ENCODE measurements around the gene VAV1. TPM values are rescaled to one million over a fixed set of nuclear protein-coding genes. Genes with fewer than 3 reads are reported as not detected.

VAV1 gene
- total and polyA plus RNA-seq, 8 donors = 1.7 to 130 (median 3.9) TPM

GRCh38 chr19:6818246-6818645 is 45.7 kb downstream of the VAV1 start:
- DNase-seq = no peak
- intact Hi-C loops (cut with DNase I; ENCODE audit: low total_unique reads) = no loop called here
- H3K36me3 ChIP-seq = peaks cover 0 to 21% (median 6%) of the 10 kb centered on the region in 4 donors
- H3K4me1 ChIP-seq = no peaks in the 10 kb centered on the region
- WGBS, 5 donors = 65 to 86% (median 71%) methylated on average over 4 of the region's 4 CpGs
- H3K27me3 ChIP-seq = peaks cover 0 to 9% (median 0%) of the 10 kb centered on the region in 3 donors
- no peak overlapping the region for H3K4me3 ChIP-seq
- H3K27ac ChIP-seq = no peak overlapping the region
- TF ChIP-seq, protein P1, sequence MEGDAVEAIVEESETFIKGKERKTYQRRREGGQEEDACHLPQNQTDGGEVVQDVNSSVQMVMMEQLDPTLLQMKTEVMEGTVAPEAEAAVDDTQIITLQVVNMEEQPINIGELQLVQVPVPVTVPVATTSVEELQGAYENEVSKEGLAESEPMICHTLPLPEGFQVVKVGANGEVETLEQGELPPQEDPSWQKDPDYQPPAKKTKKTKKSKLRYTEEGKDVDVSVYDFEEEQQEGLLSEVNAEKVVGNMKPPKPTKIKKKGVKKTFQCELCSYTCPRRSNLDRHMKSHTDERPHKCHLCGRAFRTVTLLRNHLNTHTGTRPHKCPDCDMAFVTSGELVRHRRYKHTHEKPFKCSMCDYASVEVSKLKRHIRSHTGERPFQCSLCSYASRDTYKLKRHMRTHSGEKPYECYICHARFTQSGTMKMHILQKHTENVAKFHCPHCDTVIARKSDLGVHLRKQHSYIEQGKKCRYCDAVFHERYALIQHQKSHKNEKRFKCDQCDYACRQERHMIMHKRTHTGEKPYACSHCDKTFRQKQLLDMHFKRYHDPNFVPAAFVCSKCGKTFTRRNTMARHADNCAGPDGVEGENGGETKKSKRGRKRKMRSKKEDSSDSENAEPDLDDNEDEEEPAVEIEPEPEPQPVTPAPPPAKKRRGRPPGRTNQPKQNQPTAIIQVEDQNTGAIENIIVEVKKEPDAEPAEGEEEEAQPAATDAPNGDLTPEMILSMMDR (IDR thresholded peaks at IDR 0.05) = no peak
- TF ChIP-seq POLR2AphosphoS5 (IDR thresholded peaks at IDR 0.05) (no peak), EP300 (IDR thresholded peaks at IDR 0.05) (no peak), POLR2A (IDR thresholded peaks at IDR 0.05) (no peak)
- H3K9me3 ChIP-seq = peaks cover 0 to 24% (median 14%) of the 10 kb centered on the region in 4 donors

- Histone ChIP-seq H3K4me3 (no peak overlapping the region), H3K36me3 (peaks cover 0 to 21% (median 6%) of the 10 kb centered on the region in 4 donors), H3K27ac (no peak overlapping the region), H3K4me1 (no peaks in the 10 kb centered on the region), H3K9me3 (peaks cover 0 to 24% (median 14%) of the 10 kb centered on the region in 4 donors), H3K27me3 (peaks cover 0 to 9% (median 0%) of the 10 kb centered on the region in 3 donors)
- WGBS, 5 donors = 74 to 86% (median 76%) methylated on average over 2 of the region's 2 CpGs
- intact Hi-C loops (cut with DNase I; ENCODE audit: low total_unique reads) = no loop called here
- no peak for DNase-seq
- TF ChIP-seq POLR2AphosphoS5 (IDR thresholded peaks at IDR 0.05) (no peak), POLR2A (IDR thresholded peaks at IDR 0.05) (no peak), EP300 (IDR thresholded peaks at IDR 0.05) (no peak)
Measured at GRCh38 chr19:6819323-6819722, 46.8 kb downstream of the VAV1 start.

DNA sequence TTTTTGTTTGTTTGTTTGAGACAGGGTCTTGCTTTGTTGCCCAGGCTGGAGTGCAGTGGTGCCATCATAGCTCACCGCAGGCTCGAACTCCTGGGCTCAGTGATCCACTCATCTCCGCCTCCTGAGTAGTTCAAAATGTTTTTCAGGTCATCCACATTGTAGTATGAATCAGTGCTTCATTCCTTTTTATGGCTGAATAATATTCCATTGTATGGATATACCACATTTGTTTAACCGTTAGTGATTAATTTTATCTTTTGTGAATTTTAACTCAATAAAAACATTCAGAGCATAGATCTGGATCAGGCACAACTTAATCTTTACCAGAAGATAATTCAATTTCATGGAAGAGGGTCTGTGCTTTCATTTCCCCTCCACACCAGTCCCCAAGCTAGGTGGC is 47.7 kb downstream of the VAV1 start:
- Histone ChIP-seq H3K4me3 (no peak overlapping the region), H3K9me3 (peaks cover 0 to 24% (median 14%) of the 10 kb centered on the region in 4 donors), H3K27me3 (peaks cover 0 to 12% (median 0%) of the 10 kb centered on the region in 3 donors), H3K36me3 (peaks cover 0 to 28% (median 6%) of the 10 kb centered on the region in 4 donors), H3K4me1 (no peaks in the 10 kb centered on the region), H3K27ac (no peak overlapping the region)
- intact Hi-C loops (cut with DNase I; ENCODE audit: low total_unique reads) = no loop called here
- TF ChIP-seq POLR2A (IDR thresholded peaks at IDR 0.05) = no peak
- TF ChIP-seq EP300 (IDR thresholded peaks at IDR 0.05) = no peak
- no peak for TF ChIP-seq POLR2AphosphoS5 (IDR thresholded peaks at IDR 0.05)
- TF ChIP-seq, protein P1 (IDR thresholded peaks at IDR 0.05) = no peak
- WGBS, 5 donors = 92 to 99% (median 93%) methylated on average over 4 of the region's 4 CpGs
- DNase-seq = no peak

DNA sequence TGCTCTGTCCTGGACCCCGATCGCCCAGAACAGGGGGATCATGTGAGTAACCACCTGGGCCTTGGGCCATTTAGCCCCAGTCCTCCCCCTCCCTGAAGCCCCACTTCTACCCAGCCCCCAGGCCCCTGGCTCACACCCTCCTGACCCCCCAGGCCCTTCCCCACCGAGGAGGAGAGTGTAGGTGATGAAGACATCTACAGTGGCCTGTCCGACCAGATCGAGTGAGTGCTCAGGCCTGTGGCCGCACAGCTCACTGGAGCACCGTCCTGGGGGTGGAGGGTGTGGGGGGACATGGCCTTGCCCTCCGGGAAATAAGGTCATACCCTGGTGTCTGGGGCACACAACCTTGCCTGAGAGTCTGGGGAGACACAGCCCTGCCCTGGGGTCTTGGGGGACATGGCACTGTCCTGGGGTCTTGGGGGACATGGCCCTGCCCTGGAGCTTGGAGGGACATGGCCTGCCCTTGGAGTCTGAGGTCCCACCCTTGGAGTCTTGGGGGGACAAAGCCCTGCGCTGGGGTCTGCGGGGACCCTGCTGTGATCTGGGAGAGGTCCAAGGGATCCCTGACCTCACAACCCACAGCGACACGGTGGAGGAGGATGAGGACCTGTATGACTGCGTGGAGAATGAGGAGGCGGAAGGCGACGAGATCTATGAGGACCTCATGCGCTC is 49.3 kb downstream of the VAV1 start:
- peaks cover 0 to 40% (median 8%) of the 10 kb centered on the region in 4 donors for H3K36me3 ChIP-seq
- no peak overlapping the region for H3K27ac ChIP-seq
- peaks cover 0 to 24% (median 14%) of the 10 kb centered on the region in 4 donors for H3K9me3 ChIP-seq
- no peak for DNase-seq
- no peaks in the 10 kb centered on the region for H3K4me1 ChIP-seq
- WGBS, 5 donors = 78 to 85% (median 83%) methylated on average over 15 to 17 of the region's 17 CpGs
- H3K4me3 ChIP-seq = no peak overlapping the region
- no peak for TF ChIP-seq POLR2A (IDR thresholded peaks at IDR 0.05)
- peaks cover 0 to 22% (median 0%) of the 10 kb centered on the region in 3 donors for H3K27me3 ChIP-seq
- intact Hi-C loops (cut with DNase I; ENCODE audit: low total_unique reads) = no loop called here

DNA sequence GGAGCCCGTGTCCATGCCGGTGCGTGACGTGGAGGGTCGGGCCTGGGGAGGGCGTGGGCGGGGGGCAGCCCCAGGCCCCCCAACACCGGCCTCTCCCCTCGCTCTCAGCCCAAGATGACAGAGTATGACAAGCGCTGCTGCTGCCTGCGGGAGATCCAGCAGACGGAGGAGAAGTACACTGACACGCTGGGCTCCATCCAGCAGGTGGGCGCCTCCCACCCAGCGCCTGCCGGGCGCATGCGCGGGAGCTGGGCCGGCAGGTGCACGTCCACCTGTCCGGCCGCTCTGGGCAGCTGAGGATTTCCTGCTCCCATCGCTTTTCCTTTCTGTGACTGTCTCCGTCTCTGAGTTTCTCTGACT is 49.8 kb downstream of the VAV1 start:
- Histone ChIP-seq H3K27ac (no peak overlapping the region), H3K4me3 (no peak overlapping the region), H3K4me1 (no peaks in the 10 kb centered on the region), H3K36me3 (peaks cover 0 to 46% (median 9%) of the 10 kb centered on the region in 4 donors), H3K9me3 (peaks cover 0 to 24% (median 14%) of the 10 kb centered on the region in 4 donors), H3K27me3 (peaks cover 0 to 22% (median 0%) of the 10 kb centered on the region in 3 donors)
- intact Hi-C loops (cut with DNase I; ENCODE audit: low total_unique reads) = no loop called here
- 39 to 75% (median 63%) methylated on average over 23 to 25 of the region's 25 CpGs for WGBS, 5 donors
- TF ChIP-seq EP300 (IDR thresholded peaks at IDR 0.05) (no peak), POLR2A (IDR thresholded peaks at IDR 0.05) (no peak), POLR2AphosphoS5 (IDR thresholded peaks at IDR 0.05) (no peak)
- TF ChIP-seq, protein P1 (IDR thresholded peaks at IDR 0.05) = no peak
- DNase-seq = no peak
